Gastrocnemius medialis (tissue), 4 donors: ENCODE measurements around the gene SLC35C1. TPM values are rescaled to one million over a fixed set of nuclear protein-coding genes. Genes with fewer than 3 reads are reported as not detected.

Experiments used
- ATAC-seq, 2 donors: fragments of 150-250 bp; one replicate each; pipeline ENCODE4 v1.9.1; 2016
- DNase-seq, 2 donors: peaks; one replicate each; pipeline ENCODE4 v3.0.0-alpha.2; 2019
- H3K27ac ChIP-seq, 4 donors: fragments of 200-600 bp; sonication (generic); 1 replicate in 1 of 4; 2 replicates in 3 of 4; pipeline ENCODE4 v1.5.1; 2016 to 2018; ENCODE audit warnings: mild to moderate bottlenecking in 2 of 4, moderate library complexity in 1 of 4
- H3K27me3 ChIP-seq, 3 donors: fragments of 200-600 bp; sonication (generic) in 2 of 3; 1 replicate in 1 of 3; 2 replicates in 2 of 3; pipeline versions ENCODE4 v1.5.1 to v1.6.0; 2016 to 2019; ENCODE audit warnings: mild to moderate bottlenecking in 1 of 3, moderate library complexity in 1 of 3
- H3K36me3 ChIP-seq, 2 donors: fragments of 200-600 bp; sonication (generic) in 1 of 2; one replicate each; pipeline ENCODE4 v1.5.1; 2017 to 2018
- H3K4me1 ChIP-seq, 2 donors: fragments of 200-600 bp; sonication (generic) in 1 of 2; one replicate each; pipeline ENCODE4 v1.5.1; 2016 to 2017; ENCODE audit warnings: mild to moderate bottlenecking in 2 of 2
- H3K4me3 ChIP-seq, 4 donors: fragments of 200-600 bp; sonication (generic) in 3 of 4; 1 replicate in 1 of 4; 2 replicates in 3 of 4; pipeline ENCODE4 v1.5.1; 2016 to 2019; ENCODE audit warnings: mild to moderate bottlenecking in 2 of 4
- H3K9me3 ChIP-seq, 3 donors: fragments of 200-600 bp; sonication (generic) in 2 of 3; 1 replicate in 1 of 3; 2 replicates in 2 of 3; pipeline ENCODE4 v1.5.1; 2016 to 2019
- CTCF ChIP-seq, 5 experiments: fragments of 450-650 bp in 3 of 5; fragments of 200-600 bp in 2 of 5; sonication (generic) in 2 of 5; IDR thresholded peaks in 4 of 5; conservative IDR thresholded peaks in 1 of 5; 1 replicate in 4 of 5; 2 replicates in 1 of 5; pipeline ENCODE4 v1.5.1; 2016 to 2019; ENCODE audit warnings: antibody characterized with exemption in 5 of 5, mild to moderate bottlenecking in 3 of 5, moderate library complexity in 3 of 5
- POLR2A ChIP-seq, 2 donors: fragments of 450-650 bp; IDR thresholded peaks; one replicate each; pipeline ENCODE4 v1.6.1; 2017; ENCODE audit warnings: antibody characterized with exemption in 2 of 2, mild to moderate bottlenecking in 2 of 2, moderate library complexity in 2 of 2
- in situ Hi-C, 4 donors: fragments of 200-750 bp; cut with MboI; loops; one replicate each; pipeline versions ENCODE4 v1.15.0 to v1.8.0; 2017; ENCODE audit warnings: low sequenced_read_pairs in 4 of 4
- intact Hi-C: fragments of 100-400 bp; cut with DNase I; formaldehyde crosslinking; loops from one replicate; pipeline ENCODE4 v1.15.1; 2023; ENCODE audit warnings: low total_unique reads
- total RNA-seq, 4 donors: library from RNA; depleted of rRNA; stranded (reverse); fragments of >200 nt; gene quantifications; one replicate each; pipeline versions ENCODE4 v1.1.0 to v1.2.3, GENCODE V29; 2016

SLC35C1 gene
- total RNA-seq, 4 donors from 2014 or later = 4.8 to 11.7 (median 7.8) TPM

GRCh38 chr11:45772449-45772774 lies 32.5 kb upstream of the SLC35C1 start:
- peak overlapping the region in 1 of 4 donors; percentile 51 for H3K4me3 ChIP-seq
- no peaks in the 10 kb centered on the region for H3K27me3 ChIP-seq
- in situ Hi-C loops = loop anchor here (5.0 to 25.0 kb wide), 9 partner anchors 110 to 438 kb away; partner anchors contain the start of gene CHST1 (in 1 of the 4)
- H3K4me1 ChIP-seq = peaks cover 0 to 5% of the 10 kb centered on the region in 2 donors
- intact Hi-C loops = loop anchor here (1.0 kb wide), 2 partner anchors 117 to 432 kb away; no protein-coding TSS in a partner anchor
- H3K36me3 ChIP-seq = no peaks in the 10 kb centered on the region
- DNase-seq (no peak), ATAC-seq (no peak)
- TF ChIP-seq POLR2A (IDR thresholded peaks at IDR 0.05) (no peak), CTCF (IDR thresholded peaks at IDR 0.05 in 4 of 5, conservative IDR thresholded peaks at IDR 0.05 in 1 of 5) (no peak)
- H3K9me3 ChIP-seq = no peaks in the 10 kb centered on the region
- no peak overlapping the region for H3K27ac ChIP-seq

- H3K9me3 ChIP-seq = no peaks in the 10 kb centered on the region
- peaks cover 0 to 5% of the 10 kb centered on the region in 2 donors for H3K4me1 ChIP-seq
- ATAC-seq (no peak), DNase-seq (no peak)
- in situ Hi-C loops (loop anchor here (5.0 to 25.0 kb wide), 9 partner anchors 111 to 438 kb away; partner anchors contain the start of gene CHST1 (in 1 of the 4)), intact Hi-C loops (loop anchor here (1.0 kb wide), 2 partner anchors 118 to 433 kb away; no protein-coding TSS in a partner anchor)
- H3K27me3 ChIP-seq = no peaks in the 10 kb centered on the region
- H3K36me3 ChIP-seq = no peaks in the 10 kb centered on the region
- TF ChIP-seq CTCF (IDR thresholded peaks at IDR 0.05 in 4 of 5, conservative IDR thresholded peaks at IDR 0.05 in 1 of 5) = no peak
- no peak for TF ChIP-seq POLR2A (IDR thresholded peaks at IDR 0.05)
- no peak overlapping the region for H3K27ac ChIP-seq
- H3K4me3 ChIP-seq = no peak overlapping the region
Measured at GRCh38 chr11:45772986-45773785, 31.8 kb upstream of the SLC35C1 start.

GRCh38 chr11:45773786-45774655 lies 30.9 kb upstream of the SLC35C1 start:
- intact Hi-C loops = no loop called here
- ATAC-seq = no peak
- Histone ChIP-seq H3K4me1 (peaks cover 0 to 5% of the 10 kb centered on the region in 2 donors), H3K9me3 (no peaks in the 10 kb centered on the region), H3K27me3 (no peaks in the 10 kb centered on the region), H3K36me3 (no peaks in the 10 kb centered on the region), H3K4me3 (no peak overlapping the region), H3K27ac (no peak overlapping the region)
- no peak for DNase-seq
- TF ChIP-seq CTCF (IDR thresholded peaks at IDR 0.05 in 4 of 5, conservative IDR thresholded peaks at IDR 0.05 in 1 of 5) (no peak), POLR2A (IDR thresholded peaks at IDR 0.05) (no peak)
- in situ Hi-C loops = loop anchor here (5.0 to 25.0 kb wide), 9 partner anchors 112 to 439 kb away; partner anchors contain the start of gene CHST1 (in 1 of the 4)

GRCh38 chr11:45774786-45775185 lies 30.2 kb upstream of the SLC35C1 start:
- no peak overlapping the region for H3K27ac ChIP-seq
- ATAC-seq (no peak), DNase-seq (no peak)
- H3K4me3 ChIP-seq = no peak overlapping the region
- no peaks in the 10 kb centered on the region for H3K9me3 ChIP-seq
- peaks cover 0 to 5% of the 10 kb centered on the region in 2 donors for H3K4me1 ChIP-seq
- TF ChIP-seq CTCF (IDR thresholded peaks at IDR 0.05 in 4 of 5, conservative IDR thresholded peaks at IDR 0.05 in 1 of 5) = no peak
- no peak for TF ChIP-seq POLR2A (IDR thresholded peaks at IDR 0.05)
- intact Hi-C loops = no loop called here
- no peaks in the 10 kb centered on the region for H3K27me3 ChIP-seq
- no peaks in the 10 kb centered on the region for H3K36me3 ChIP-seq
- in situ Hi-C loops = loop anchor here (5.0 to 25.0 kb wide), 9 partner anchors 112 to 440 kb away; partner anchors contain the start of gene CHST1 (in 1 of the 4)
